CD4-positive, alpha-beta T cell treated with Interleukin-4 for 1 hour (primary cell): Measurements from ENCODE around the gene RIMS4.

ENCODE experiments used
- DNase-seq, 2 donors: peaks; one replicate each; pipeline ENCODE4 v3.0.0-alpha.2; 2020 to 2022

RIMS4 gene

DNA sequence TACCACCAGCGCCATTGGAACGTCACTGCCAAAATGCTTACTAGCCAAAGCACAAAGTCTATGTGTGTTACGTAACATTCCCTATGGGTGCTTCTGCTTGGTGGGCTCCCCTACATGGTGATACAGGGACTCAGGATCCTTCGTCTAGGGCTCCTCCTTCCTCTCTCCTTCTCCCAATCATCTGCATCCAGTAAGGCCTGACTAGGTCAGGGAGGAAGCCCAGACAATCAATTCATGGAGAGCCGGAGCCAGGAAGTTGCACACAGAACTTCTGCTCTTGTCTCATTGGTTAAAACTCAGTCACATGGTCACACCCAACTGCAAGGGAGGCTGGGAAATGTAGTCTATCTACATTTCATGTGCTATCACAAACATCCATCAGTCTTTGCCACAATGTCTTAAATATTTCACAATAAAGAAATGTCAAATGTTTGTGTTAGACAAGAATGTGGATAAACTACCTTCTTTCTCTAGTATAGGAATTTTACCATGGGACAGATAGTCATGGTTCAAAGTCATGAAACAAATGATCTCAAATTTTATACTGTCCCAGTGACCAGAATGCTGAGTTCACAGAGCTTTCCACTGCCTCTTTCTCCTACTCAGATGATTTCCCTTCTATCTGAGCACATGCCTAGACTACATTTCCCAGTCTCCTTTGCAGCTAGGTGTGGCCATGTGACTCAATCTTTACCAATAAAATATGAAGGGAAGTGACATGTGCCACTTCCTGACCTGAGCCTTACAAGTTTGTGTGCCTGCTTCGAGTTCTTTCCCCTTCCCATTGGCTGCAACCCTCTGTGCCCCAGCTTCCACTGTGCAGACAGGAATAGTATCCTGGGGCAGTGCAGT lies 74.0 kb downstream of the RIMS4 start:
- peak; percentile 58 to 64 for DNase-seq

DNA sequence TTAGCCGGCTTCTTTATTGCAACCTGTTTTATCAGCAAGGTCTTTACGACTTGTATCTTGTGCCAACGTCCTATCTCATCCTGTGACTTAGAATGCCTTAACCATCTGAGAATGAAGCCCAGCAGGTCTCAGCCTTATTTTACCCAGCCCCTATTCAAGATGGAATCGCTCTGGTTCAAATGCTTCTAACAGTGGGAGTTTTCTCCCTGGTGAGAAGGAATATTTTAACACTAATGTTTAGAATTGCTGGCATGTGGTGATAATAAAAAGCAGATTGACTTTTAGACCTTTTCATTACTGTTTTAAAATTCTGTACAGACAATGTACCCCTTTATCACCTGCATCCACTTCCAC lies 74.6 kb downstream of the RIMS4 start:
- DNase-seq: no peak

DNA sequence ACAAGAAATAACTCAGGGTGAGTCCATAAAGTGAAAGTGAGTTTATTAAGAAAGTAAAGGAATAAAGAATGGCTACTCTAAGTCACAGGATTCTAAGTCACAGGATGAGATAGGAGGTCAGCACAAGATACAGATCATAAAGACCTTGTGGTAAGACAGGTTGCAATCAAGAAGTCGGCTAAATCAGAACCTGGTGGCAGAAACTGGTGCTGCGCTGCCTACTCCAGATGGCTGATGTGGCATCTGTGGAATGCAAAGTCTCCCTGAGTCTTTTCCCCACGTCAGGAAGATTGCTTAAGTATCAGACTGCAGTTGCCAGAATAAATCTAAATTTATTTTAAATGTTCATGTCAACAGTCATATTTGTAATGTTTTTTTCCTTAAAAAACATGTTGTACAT lies 75.4 kb downstream of the RIMS4 start:
- no peak for DNase-seq

DNA sequence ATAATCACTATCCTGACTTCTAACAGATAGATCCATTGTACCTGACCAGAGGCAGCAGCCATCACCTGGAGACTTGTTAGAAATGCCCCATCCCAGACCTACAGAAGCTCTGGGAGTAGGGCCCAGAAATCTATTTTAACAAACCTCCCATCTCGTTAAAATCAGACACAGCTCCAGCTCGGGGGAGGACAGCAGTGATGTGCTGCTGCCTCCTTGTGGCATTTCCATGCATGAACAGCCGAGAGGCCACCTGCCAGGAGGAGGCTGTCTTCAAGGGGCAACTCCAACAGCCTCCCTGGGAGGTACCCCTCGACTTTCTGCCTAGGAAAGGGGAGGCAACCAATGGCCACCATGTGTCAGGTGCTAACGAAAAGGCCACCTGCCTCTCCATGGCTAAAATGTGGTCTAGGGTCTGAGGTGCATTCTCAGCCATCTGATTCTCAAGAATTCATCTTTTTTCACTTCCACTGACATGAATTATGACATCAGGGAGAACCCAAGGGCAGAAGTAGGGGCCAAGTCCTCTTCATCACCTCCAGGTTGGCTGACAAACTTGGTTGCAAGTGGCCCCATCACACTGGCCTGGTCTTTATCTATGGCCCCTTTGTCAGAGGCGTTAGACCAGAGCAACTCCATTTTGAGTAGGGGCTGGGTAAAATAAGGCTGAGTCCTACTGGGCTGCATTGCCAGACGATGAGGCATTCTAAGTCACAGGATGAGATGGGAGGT lies 76.8 kb downstream of the RIMS4 start:
- DNase-seq: peak; percentile 56 to 59

DNA sequence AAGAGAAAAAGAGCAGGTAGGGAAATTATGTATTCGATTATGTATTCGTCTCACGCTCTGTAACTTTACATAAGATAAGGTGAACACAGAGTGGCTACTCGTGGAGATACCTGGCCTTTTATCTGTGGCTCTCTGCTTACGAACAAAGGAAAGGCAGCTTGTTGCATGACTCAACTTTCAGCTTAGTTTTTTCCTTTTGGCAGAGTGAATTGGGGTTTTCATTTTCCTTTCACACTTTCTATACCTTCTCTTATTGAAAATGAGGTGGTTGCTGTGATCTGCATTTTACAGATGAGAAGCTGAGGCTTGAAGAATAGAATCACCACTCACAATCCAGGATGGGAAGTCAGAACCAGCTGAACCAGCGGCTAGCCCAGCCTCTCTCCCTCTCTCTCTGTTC lies 78.0 kb downstream of the RIMS4 start:
- no peak for DNase-seq

DNA sequence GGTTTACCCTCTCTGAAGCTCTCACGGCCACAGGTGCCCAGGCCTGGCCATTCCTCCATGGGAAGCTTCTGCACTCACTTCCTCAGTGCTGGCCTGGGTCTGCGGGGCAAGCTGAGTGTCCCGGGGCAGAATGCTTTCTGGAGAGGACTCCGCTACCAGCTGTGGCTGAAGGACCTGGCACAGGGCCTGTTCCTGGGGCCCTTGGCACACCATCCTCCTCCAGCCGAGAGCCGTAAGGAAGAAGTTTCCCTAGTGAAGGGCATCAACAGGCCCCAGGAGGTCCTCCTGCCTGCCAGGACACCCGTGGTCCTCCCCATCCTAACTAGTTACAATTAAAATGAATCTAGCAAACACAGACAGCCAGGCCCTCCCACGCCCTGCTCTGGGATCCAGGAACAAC lies 78.7 kb downstream of the RIMS4 start:
- no peak for DNase-seq

DNA sequence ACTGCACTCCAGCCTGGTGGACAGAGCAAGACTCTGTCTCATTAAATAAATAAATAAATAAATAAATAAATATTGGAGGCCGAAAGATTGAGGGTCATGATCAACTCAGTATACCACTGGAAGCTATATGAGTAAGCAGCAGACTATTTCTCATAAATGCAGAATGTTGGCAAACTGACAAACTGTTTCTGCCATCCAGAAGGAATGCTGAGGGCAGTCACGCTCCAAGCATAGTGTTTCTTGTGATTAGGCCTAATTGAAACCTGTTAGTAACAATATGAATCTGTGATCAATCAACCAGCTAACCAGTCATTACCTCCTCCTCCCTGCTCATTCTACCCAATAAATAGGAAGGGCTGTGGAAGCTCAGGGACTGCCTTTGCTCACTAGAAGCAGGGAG lies 79.9 kb downstream of the RIMS4 start:
- DNase-seq: no peak

DNA sequence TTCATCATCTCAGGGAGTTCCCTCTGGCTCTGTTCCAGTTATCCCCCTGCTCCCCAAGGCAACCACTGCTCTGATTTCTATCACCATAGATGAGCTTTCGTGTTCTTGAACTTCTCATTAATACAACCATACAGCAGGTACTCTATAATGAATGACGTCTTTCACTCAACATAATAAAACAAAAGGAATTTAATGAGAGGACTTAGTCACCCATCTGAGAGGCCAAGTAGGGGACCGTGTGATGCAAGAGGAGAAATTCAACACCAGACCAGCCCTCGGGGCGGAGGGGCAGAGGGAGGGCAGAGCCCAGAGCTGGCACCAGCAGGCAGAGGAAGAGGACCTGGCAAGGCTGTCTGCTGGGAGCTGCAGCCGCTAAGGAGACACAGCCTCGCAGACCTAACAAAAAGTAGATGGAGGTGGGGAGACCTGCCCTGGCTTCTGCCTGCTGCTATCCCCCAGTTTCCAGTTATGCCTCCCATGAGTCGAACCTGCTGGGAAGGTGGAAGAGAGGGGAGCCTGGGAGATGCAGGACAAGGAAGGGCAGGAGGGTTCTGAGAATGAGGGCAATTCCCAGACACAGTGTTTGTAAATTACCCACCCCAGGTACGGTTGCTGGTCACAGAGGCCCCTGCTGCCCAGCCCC lies 81.4 kb downstream of the RIMS4 start:
- DNase-seq: no peak

DNA sequence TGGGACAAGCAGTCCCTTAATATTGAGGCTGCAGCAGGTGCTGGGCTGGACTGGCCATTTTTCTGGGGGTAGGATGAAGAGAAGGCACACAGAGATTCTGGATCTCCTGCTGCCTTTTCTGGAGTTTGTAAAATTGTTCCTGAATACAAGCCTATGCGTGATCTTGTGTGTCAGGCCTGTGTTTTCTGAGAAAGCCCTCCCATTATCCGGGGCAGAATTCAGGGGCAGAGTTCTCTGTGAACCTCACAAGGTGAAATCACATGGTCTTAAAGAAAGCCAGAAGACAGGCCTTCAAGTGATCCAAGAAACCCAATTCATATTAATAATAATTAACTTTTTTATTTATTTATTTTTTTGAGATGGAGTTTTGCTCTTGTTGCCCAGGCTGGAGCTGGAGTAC lies 82.7 kb downstream of the RIMS4 start:
- DNase-seq: no peak

DNA sequence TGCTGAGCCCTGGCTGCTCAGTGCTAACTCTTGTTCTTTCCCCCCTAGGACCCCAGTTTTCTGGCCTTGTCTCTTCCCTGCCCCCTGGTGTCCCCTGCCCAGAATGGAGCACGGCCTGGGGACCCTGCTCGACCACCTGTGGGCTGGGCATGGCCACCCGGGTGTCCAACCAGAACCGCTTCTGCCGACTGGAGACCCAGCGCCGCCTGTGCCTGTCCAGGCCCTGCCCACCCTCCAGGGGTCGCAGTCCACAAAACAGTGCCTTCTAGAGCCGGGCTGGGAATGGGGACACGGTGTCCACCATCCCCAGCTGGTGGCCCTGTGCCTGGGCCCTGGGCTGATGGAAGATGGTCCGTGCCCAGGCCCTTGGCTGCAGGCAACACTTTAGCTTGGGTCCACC lies 83.3 kb downstream of the RIMS4 start:
- no peak for DNase-seq

DNA sequence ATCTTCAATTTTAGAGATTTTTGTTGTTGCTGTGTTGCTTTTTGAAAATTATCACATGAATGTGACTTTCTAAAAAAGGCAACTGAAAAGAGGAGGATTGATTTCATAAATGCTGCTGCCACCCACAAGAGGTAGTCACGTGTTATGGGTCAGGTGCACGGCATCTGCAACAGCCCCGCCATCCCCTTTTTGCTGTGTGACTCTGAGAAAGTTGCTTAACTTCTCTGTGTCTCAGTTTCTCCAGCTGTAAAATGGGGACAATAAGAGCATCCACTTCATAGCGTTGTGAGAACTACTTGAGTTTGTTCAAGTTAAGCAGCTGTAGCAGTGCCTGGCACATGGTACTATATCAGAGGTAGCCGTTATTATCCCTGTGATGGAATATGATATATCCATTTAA lies 84.5 kb downstream of the RIMS4 start:
- no peak for DNase-seq

DNA sequence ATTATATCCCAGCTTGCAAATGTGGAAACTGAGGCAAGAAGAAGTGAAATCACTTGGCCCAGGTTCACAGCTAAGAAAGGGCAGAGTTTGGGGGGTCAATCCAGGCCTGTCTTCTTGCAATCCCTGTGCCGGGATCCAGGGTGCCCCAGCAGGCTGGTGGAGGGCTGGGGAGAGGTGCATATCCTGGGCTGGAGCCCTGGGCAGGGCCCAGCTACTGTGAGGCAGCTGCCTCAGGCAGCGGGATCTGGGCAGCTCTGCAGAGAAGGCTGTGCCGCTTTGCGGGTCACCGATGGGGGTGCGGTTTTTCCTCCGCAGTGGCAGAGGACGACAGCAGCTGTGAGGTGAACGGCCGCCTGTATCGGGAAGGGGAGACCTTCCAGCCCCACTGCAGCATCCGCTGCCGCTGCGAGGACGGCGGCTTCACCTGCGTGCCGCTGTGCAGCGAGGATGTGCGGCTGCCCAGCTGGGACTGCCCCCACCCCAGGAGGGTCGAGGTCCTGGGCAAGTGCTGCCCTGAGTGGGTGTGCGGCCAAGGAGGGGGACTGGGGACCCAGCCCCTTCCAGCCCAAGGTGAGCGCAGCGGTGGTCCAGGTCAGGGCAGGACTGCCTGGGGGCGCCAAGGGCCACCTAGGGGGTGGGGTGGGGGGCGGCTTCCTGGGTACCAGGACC lies 85.8 kb downstream of the RIMS4 start:
- no peak for DNase-seq

DNA sequence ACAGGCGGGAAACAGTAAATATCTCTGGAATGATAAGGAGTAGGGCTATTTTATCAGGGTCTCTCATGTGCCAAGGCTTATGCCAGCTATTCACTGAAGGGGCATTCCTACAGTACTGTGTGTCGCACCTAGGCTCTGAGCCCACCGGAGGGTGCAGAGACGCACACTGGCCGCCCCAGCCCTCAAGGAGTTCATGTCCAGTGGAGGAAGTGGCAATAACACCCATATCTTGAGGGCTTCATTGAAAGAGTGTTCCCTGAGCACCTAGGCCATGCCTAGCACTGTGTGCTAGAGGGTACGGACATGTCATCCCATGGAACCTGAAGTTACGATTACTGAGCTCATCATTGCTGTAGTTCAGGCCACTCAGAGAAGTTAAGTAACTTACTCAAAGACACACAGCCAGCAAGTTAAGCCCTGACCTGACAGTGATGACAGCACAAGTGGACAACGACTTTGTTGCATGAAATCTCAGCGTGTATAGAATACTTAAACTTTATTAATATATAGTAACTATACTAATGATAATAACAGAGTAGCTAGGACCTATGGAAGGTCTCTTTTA lies 86.5 kb downstream of the RIMS4 start:
- no peak for DNase-seq

DNA sequence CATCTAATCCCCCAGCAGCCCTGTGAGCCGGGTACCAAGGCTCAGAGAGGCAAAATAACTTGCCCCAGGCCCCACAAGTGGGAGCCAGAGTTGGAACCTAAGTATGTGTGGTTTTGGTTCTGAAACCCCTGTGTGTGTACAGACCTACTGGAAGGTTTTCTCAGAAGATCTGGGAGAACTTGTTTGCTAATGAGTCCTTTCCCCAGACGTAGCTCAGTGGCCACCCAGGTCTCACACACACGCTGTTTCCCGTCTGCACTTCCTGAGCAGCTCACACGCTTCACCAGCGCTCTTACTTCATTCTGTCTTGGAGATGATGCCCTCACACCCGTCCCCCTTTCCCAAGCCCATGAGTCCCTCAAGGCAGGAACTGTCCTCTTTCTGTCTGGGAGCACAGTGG lies 87.0 kb downstream of the RIMS4 start:
- DNase-seq: no peak

DNA sequence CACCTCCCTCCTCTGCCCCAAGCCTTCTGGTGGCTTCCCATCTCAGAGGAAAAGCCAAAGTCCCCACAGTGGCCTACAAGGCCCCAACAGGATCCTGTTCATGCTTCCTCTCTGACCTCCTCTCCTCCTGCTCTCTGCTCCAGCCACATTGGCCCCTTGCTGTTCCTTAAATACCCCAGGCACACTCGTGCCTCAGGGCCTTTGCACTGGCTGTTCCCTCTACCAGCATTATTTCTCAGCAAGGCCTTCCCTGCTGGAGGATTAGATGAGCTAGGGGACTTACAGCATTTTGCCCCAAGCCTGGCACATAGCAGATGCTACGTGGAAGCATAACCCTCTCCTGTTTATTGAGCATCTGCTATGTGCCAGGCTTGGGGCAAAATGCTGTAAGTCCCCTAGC lies 87.4 kb downstream of the RIMS4 start:
- no peak for DNase-seq

DNA sequence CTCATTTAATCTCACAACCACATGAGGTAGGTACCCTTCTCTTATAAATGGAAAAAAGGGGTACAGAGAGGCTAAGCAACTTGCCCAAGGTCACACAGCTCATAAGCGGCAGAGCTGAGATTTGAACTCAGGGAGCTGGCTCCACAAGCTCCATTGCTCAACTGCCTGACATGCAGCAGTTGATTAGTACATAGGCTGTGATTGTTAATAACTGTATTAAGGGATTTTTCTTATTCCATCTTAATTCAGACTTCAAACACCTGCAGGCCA lies 88.6 kb downstream of the RIMS4 start:
- DNase-seq: no peak

DNA sequence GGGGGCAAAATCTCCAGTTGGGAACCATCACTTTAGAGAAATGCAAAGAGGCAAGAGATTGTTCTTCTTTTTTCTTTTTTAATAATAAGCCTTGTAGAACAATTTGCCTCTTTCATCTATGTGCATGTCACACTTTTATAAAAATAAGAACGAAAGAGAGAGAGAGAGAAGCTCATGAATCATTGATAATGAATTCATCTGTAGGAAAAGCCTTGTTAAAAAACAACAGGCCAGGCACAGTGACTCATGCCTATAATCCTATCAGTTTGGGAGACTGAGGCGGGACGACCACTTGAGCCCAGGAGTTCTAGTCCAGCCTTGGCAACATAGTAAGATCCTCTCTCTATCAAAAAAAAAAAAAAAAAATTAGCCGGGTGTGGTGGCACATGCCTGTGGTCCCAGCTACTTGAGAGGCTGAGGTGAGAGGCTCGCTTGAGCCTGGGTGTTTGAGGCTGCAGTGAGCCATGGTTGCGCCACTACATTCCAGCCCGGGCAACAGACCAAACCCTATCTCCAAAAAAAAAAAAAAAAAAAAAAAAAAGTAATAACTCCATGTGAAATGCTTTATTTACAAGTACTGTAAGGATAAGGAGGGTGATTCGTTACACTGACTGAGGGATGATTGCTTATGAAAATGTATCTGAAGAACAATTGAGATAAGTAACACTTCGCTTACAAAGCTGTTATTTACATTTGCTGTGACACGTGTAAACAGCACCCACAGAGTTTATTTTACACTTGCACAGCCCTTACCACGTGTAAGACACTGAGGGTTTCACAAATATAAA lies 89.2 kb downstream of the RIMS4 start:
- DNase-seq: no peak

DNA sequence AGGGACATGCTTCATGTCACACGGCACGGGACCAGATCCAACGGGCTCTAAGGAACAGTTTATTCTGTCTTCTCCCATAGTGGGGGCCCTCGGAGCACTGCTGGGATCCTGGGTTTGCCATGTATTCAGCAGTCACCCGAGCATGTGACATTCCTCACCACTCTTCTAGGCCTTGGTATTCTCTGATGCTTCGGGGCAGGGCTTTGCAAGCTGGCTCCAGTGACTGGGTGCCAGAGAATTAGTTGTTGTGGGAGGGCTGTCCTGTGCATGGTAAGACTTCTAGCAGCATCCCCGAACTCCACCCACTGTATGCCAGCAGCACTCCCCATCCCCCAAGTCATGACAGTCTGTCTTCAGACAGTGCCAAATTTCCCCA lies 89.7 kb downstream of the RIMS4 start:
- no peak for DNase-seq

DNA sequence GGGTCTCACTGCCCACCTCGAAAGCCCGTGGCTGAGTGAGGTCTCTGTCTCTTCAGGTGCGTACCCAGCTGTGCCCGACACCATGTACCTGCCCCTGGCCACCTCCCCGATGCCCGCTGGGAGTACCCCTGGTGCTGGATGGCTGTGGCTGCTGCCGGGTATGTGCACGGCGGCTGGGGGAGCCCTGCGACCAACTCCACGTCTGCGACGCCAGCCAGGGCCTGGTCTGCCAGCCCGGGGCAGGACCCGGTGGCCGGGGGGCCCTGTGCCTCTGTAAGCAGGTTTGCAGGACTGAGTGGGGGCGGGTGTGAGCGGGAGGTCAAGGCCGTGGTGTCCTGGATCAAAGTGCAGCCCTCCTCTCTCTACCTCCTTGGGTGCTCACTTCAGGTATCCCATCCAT lies 90.5 kb downstream of the RIMS4 start:
- no peak for DNase-seq

DNA sequence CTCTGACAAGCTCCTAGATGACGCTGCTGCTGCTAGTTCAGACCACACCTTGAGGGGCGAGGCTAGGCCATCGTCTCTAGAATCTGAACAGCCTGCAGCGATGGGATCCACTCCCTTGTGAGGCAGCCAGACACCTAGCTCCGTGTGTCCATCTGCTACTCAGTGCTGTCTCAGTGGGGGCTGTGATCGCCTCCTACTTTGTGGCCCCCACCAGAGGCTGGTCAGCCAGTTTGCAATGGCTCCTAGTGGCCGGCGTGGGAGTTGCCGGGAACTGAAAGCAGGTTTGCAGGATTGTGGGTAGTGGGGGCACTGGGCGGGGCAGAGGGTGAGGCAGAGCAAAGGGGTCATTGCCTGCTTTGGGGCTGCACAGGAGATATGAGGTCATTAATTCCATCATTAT lies 92.4 kb downstream of the RIMS4 start:
- DNase-seq: no peak

DNA sequence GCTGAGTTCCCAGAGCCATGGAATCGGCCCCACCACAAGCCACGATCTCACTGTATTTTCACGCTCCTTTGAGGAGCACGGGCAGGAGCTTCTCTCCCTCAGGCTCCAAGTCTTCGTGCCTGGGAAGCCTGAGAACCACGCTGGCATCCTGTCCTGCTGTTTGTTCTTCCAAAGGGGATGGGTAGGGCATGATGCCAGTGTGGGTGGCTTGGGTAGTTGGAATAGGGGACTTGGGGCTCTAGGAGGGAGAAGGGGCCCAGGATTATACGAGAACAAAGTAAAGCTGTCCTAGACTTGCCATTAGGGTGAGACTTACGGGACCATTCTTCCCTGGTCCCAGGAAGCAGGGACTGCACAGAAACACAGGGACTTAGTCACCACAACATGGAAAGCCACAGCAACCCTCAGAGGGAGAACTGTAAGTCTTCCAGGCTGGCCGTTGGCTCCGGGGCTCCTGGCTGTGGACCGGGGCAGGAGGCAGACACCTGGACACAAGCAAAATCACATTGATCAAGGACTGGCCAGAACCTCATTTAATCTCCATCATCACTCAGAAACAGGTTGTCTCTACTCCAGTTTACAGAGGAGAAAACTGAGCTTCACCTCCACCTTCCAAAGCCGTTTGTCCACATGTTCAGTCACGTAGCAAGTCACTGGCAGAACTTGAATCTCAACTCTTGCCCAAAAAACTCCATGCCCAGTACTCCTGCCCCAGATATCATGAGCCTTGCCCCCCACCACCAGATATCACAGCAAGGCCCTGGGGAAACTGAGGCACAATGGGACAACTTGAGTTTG lies 93.8 kb downstream of the RIMS4 start:
- no peak for DNase-seq
